HG02943 (cell line): ENCODE measurements around the gene MRPL44.
"Not testable (repeated sequence)": the region's sequence is repeated elsewhere in the genome, so short reads cannot be mapped to it uniquely, and the experiment has no call there.

Experiments used
- ATAC-seq: cut with Tn5 transposase; IDR thresholded peaks from one replicate; pipeline ENCODE4 v1.9.1; 2021; ENCODE audit warnings: mild to moderate bottlenecking, low read depth, moderate library complexity; ENCODE audit not compliant: unreplicated experiment

MRPL44 gene

GRCh38 chr2:223999862-224000261, 42.6 kb downstream of the MRPL44 start:
- no peak for ATAC-seq

GRCh38 chr2:224000662-224001061, 43.4 kb downstream of the MRPL44 start:
- ATAC-seq = not testable (repeated sequence)

- no peak for ATAC-seq
Observed at GRCh38 chr2:224004105-224004695, 46.9 kb downstream of the MRPL44 start.

GRCh38 chr2:224008702-224009261, 51.5 kb downstream of the MRPL44 start:
- ATAC-seq = no peak

- no peak for ATAC-seq
Observed at GRCh38 chr2:224009605-224010315, 52.5 kb downstream of the MRPL44 start.

- ATAC-seq = no peak
Observed at GRCh38 chr2:224011837-224012236, 54.6 kb downstream of the MRPL44 start.

- ATAC-seq = no peak
Observed at GRCh38 chr2:224014336-224014735, 57.1 kb downstream of the MRPL44 start.

- no peak for ATAC-seq
Observed at GRCh38 chr2:224016963-224017362, 59.7 kb downstream of the MRPL44 start.
